ENCODE measurements around the gene ITPR2. TPM values are rescaled to one million over a fixed set of nuclear protein-coding genes. Genes with fewer than 3 reads are reported as not detected.

ITPR2 gene
- 3.5 and 6.1 TPM in 2 replicates for polyA plus RNA-seq (2011; rRNA removed)
- polyA minus RNA-seq (2011; rRNA and poly(A)+ RNA removed): 10.9 and 13.6 TPM in 2 replicates

- no peaks in the 10 kb centered on the region for H3K36me3 ChIP-seq (ENCODE audit: control insufficient read depth, insufficient read depth, low read length)
- H3K4me3 ChIP-seq (ENCODE audit: low read depth, low read length): peak within 1 kb of the TSS; percentile 71
- no peak for DNase-seq (ENCODE audit: low read depth)
- no peak for TF ChIP-seq CTCF (IDR thresholded peaks at IDR 0.05; ENCODE audit: insufficient read depth, low read depth, low read length)
- POLR2A ChIA-PET: interaction anchor here (0.6 to 1.3 kb wide), 4 partner anchors 8 to 946 kb away, joined by 3 to 4 read pairs (median 3); no protein-coding TSS in a partner anchor
- CTCF ChIA-PET: interaction anchor here (0.8 to 3.6 kb wide), 17 partner anchors 8 to 185 kb away, joined by 3 to 40 read pairs (median 4); no protein-coding TSS in a partner anchor
- no peaks in the 10 kb centered on the region for H3K27me3 ChIP-seq (ENCODE audit: control insufficient read depth, insufficient read depth, low read length)
Observed at GRCh38 chr12:26832822-26833742, at the start of gene ITPR2. TSS of gene ITPR2 (minus strand) at chr12:26833194. CDS start at chr12:26832781, 413 bp downstream.

GRCh38 chr12:26880625-26881024, 47.6 kb upstream of the ITPR2 start:
- CTCF ChIA-PET: interaction anchor here (1.2 kb wide), 1 partner anchor 132 kb away, joined by 3 read pairs; no protein-coding TSS in a partner anchor
- peaks cover 1% of the 10 kb centered on the region; the same call in 1 of the 2 replicates for H3K27me3 ChIP-seq (ENCODE audit: control insufficient read depth, insufficient read depth, low read length)
- TF ChIP-seq CTCF (IDR thresholded peaks at IDR 0.05; ENCODE audit: insufficient read depth, low read depth, low read length): no peak
- no peak for DNase-seq (ENCODE audit: low read depth)
- no peaks in the 10 kb centered on the region for H3K36me3 ChIP-seq (ENCODE audit: control insufficient read depth, insufficient read depth, low read length)
- no peak overlapping the region for H3K4me3 ChIP-seq (ENCODE audit: low read depth, low read length)
- POLR2A ChIA-PET: no interaction called here

- POLR2A ChIA-PET: no interaction called here
- CTCF ChIA-PET: interaction anchor here (0.8 to 1.9 kb wide), 8 partner anchors 12 to 177 kb away, joined by 3 to 11 read pairs (median 3); partner anchors contain the start of gene ITPR2
- Histone ChIP-seq H3K4me3 (ENCODE audit: low read depth, low read length) (no peak overlapping the region), H3K36me3 (ENCODE audit: control insufficient read depth, insufficient read depth, low read length) (no peaks in the 10 kb centered on the region), H3K27me3 (ENCODE audit: control insufficient read depth, insufficient read depth, low read length) (peaks cover 1% of the 10 kb centered on the region; the same call in 1 of the 2 replicates)
- TF ChIP-seq CTCF (IDR thresholded peaks at IDR 0.05; ENCODE audit: insufficient read depth, low read depth, low read length): no peak
- no peak for DNase-seq (ENCODE audit: low read depth)
Observed at GRCh38 chr12:26878661-26879119, 45.7 kb upstream of the ITPR2 start.

GRCh38 chr12:26874501-26875296, 41.7 kb upstream of the ITPR2 start:
- DNase-seq (ENCODE audit: low read depth): no peak
- CTCF ChIA-PET: interaction anchor here (0.6 to 1.6 kb wide), 3 partner anchors 10 to 12 kb away, joined by 3 to 6 read pairs (median 4); no protein-coding TSS in a partner anchor
- Histone ChIP-seq H3K36me3 (ENCODE audit: control insufficient read depth, insufficient read depth, low read length) (no peaks in the 10 kb centered on the region), H3K4me3 (ENCODE audit: low read depth, low read length) (no peak overlapping the region), H3K27me3 (ENCODE audit: control insufficient read depth, insufficient read depth, low read length) (peaks cover 1% of the 10 kb centered on the region; the same call in 1 of the 2 replicates)
- TF ChIP-seq CTCF (IDR thresholded peaks at IDR 0.05; ENCODE audit: insufficient read depth, low read depth, low read length): no peak
- POLR2A ChIA-PET: interaction anchor here (0.5 kb wide), 1 partner anchor 68 kb away, joined by 3 read pairs; no protein-coding TSS in a partner anchor

All from BJ (cell line).